Adrenal gland (tissue), 12 donors: ENCODE data around the gene SRRM2. TPM values are rescaled to one million over a fixed set of nuclear protein-coding genes. Genes with fewer than 3 reads are reported as not detected.

Source experiments
- DNase-seq, 7 donors: peaks; one replicate each; pipeline ENCODE4 v3.0.0-alpha.2; 2019 to 2020
- H3K27ac ChIP-seq, 5 donors: fragments of 200-600 bp; sonication (generic) in 4 of 5; 1 replicate in 3 of 5; 2 replicates in 2 of 5; pipeline versions ENCODE4 v1.5.1 to v1.8.0; 2016 to 2020; ENCODE audit warnings: mild to moderate bottlenecking in 1 of 5
- H3K27me3 ChIP-seq: fragments of 200-600 bp; 2 replicates; pipeline ENCODE4 v1.8.0; 2021
- H3K36me3 ChIP-seq, 2 donors: fragments of 200-600 bp; replicated peaks in 1 of 2; 1 replicate in 1 of 2; 2 replicates in 1 of 2; pipeline versions ENCODE4 v1.5.1 to v1.8.0; 2018 to 2022
- H3K4me1 ChIP-seq, 2 donors: fragments of 200-600 bp; replicated peaks in 1 of 2; 1 replicate in 1 of 2; 2 replicates in 1 of 2; pipeline versions ENCODE4 v1.5.1 to v1.8.0; 2018 to 2021
- H3K4me3 ChIP-seq, 4 donors: fragments of 200-600 bp; sonication (generic) in 3 of 4; one replicate each; pipeline ENCODE4 v1.5.1; 2016 to 2018
- H3K9me3 ChIP-seq, 3 donors: fragments of 200-600 bp; sonication (generic) in 1 of 3; replicated peaks in 1 of 3; 1 replicate in 2 of 3; 2 replicates in 1 of 3; pipeline versions ENCODE4 v1.5.1 to v1.8.0; 2016 to 2021
- CTCF ChIP-seq, 6 experiments: fragments of 450-650 bp in 4 of 6; fragments of 200-600 bp in 2 of 6; sonication (generic) in 1 of 6; IDR thresholded peaks; 1 replicate in 5 of 6; 2 replicates in 1 of 6; pipeline versions ENCODE4 v1.5.1 to v1.8.0; 2016 to 2021; ENCODE audit warnings: antibody characterized with exemption in 6 of 6, mild to moderate bottlenecking in 2 of 6, moderate library complexity in 1 of 6
- POLR2A ChIP-seq, 2 donors: fragments of 450-650 bp; IDR thresholded peaks; one replicate each; pipeline ENCODE4 v1.6.1; 2017; ENCODE audit warnings: antibody characterized with exemption in 2 of 2, mild to moderate bottlenecking in 2 of 2, moderate library complexity in 1 of 2
- WGBS, 4 donors: extraction: QIAGEN DNeasy Blood & Tissue Kit in 2 of 4; methylation state at CpG; one replicate each; pipeline versions ENCODE4 v1.1.5 to v1.1.7; 2013 to 2017; 5-methylcytosine and 5-hydroxymethylcytosine counted together
- intact Hi-C, 2 donors: fragments of 100-400 bp; cut with DNase I; formaldehyde crosslinking; loops; one replicate each; pipeline versions ENCODE4 v1.14.1 to v1.15.0; 2022 to 2023
- polyA plus RNA-seq, 3 donors: library from polyadenylated mRNA; stranded (reverse); fragments of 200-250 nt in 2 of 3; fragments of 350-450 nt in 1 of 3; fragmentation: Illumina TruSeq in 1 of 3; extraction: RNeasy Lipid Tissue Mini Kit (QIAGEN cat#74804) in 1 of 3; gene quantifications; one replicate each; pipeline ENCODE4 v1.2.3, GENCODE V29; 2013 to 2014
- total RNA-seq, 9 donors: library from RNA; depleted of rRNA in 4 of 9; stranded (reverse); fragments of >200 nt in 4 of 9; fragments of 120-200 nt in 1 of 9; fragmentation: NEBNext Ultra II Directional in 1 of 9; extraction: Animal tissue kit (Norgen Biotek cat#: 25700) in 1 of 9; gene quantifications; one replicate each; pipeline versions ENCODE4 v1.1.0 to v1.2.4, GENCODE V29; 2013 to 2023
- donor health status: healthy with polysubstance abuse.
- donor health status: Bipolar disorder and iron deficiency.
- donor health status: DM: yes; HTN: yes; CAD: no.
- donor health status: DM: no; HTN: no; CAD: no.
- donor health status: DM: no; HTN: no; CAD: no.
- donor health status: DM: yes; HTN: yes; CAD: no.

The SRRM2 gene
- total and polyA plus RNA-seq, 12 donors, result 81.7 to 3,120 (median 328) TPM

- Histone ChIP-seq H3K9me3 (no peaks in the 10 kb centered on the region), H3K36me3 (no peaks in the 10 kb centered on the region), H3K27me3 (no peaks in the 10 kb centered on the region), H3K27ac (no peak overlapping the region), H3K4me1 (peaks cover 12 to 16% of the 10 kb centered on the region in 2 donors), H3K4me3 (no peak overlapping the region)
- no peak for TF ChIP-seq CTCF (IDR thresholded peaks at IDR 0.05)
- TF ChIP-seq POLR2A (IDR thresholded peaks at IDR 0.05), result no peak
- DNase-seq, result no peak
- WGBS, 4 donors, result 89 to 98% (median 96%) methylated on average over 6 of the region's 6 CpGs
- intact Hi-C loops, result no loop called here
Measured at GRCh38 chr16:2749936-2750335, 2.5 kb upstream of the SRRM2 start.

- no peaks in the 10 kb centered on the region for H3K36me3 ChIP-seq
- peak overlapping the region; percentile 94 to 99 (median 99) for H3K27ac ChIP-seq
- no peaks in the 10 kb centered on the region for H3K27me3 ChIP-seq
- H3K4me1 ChIP-seq, result peaks cover 29 to 33% of the 10 kb centered on the region in 2 donors
- peak overlapping the region in 2 of 4 donors; percentile 80 to 86 for H3K4me3 ChIP-seq
- TF ChIP-seq POLR2A (IDR thresholded peaks at IDR 0.05), result no peak
- TF ChIP-seq CTCF (IDR thresholded peaks at IDR 0.05), result no peak
- intact Hi-C loops, result no loop called here
- no peaks in the 10 kb centered on the region for H3K9me3 ChIP-seq
- 53 to 72% (median 54%) methylated on average over 14 to 23 of the region's 23 CpGs for WGBS, 4 donors
- DNase-seq, result peak in 2 of 7 donors; percentile 48 to 75
Measured at GRCh38 chr16:2751577-2752034, 832 bp upstream of the SRRM2 start.

GRCh38 chr16:2752850-2753732 lies 653 bp downstream of the SRRM2 start:
- peak; percentile 83 to 91 (median 87) for DNase-seq
- 0% methylated on average over 20 to 72 of the region's 82 CpGs for WGBS, 4 donors
- Histone ChIP-seq H3K36me3 (peaks cover 0 to 13% of the 10 kb centered on the region in 2 donors), H3K9me3 (no peaks in the 10 kb centered on the region), H3K4me3 (peak overlapping the region; percentile 65 to 86 (median 76)), H3K27me3 (no peaks in the 10 kb centered on the region), H3K4me1 (peaks cover 30 to 38% of the 10 kb centered on the region in 2 donors), H3K27ac (peak overlapping the region; percentile 94 to 99 (median 99))
- TF ChIP-seq POLR2A (IDR thresholded peaks at IDR 0.05), result no peak
- TF ChIP-seq CTCF (IDR thresholded peaks at IDR 0.05), result no peak
- intact Hi-C loops, result no loop called here

GRCh38 chr16:2753733-2754020 lies 1.2 kb downstream of the SRRM2 start:
- H3K27ac ChIP-seq, result peak overlapping the region; percentile 94 to 99 (median 99)
- no peak for TF ChIP-seq POLR2A (IDR thresholded peaks at IDR 0.05)
- TF ChIP-seq CTCF (IDR thresholded peaks at IDR 0.05), result no peak
- peaks cover 0 to 19% of the 10 kb centered on the region in 2 donors for H3K36me3 ChIP-seq
- H3K4me3 ChIP-seq, result peak overlapping the region; percentile 65 to 86 (median 76)
- DNase-seq, result no peak
- intact Hi-C loops, result no loop called here
- WGBS, 4 donors, result 0 to 2% (median 1%) methylated on average over 7 of the region's 7 CpGs
- H3K27me3 ChIP-seq, result no peaks in the 10 kb centered on the region
- peaks cover 30 to 38% of the 10 kb centered on the region in 2 donors for H3K4me1 ChIP-seq
- H3K9me3 ChIP-seq, result no peaks in the 10 kb centered on the region
